Measurements from ENCODE around the gene MS4A15.
A peak's percentile ranks its signal among the peaks of the same experiment; 100 is the strongest.

DNA sequence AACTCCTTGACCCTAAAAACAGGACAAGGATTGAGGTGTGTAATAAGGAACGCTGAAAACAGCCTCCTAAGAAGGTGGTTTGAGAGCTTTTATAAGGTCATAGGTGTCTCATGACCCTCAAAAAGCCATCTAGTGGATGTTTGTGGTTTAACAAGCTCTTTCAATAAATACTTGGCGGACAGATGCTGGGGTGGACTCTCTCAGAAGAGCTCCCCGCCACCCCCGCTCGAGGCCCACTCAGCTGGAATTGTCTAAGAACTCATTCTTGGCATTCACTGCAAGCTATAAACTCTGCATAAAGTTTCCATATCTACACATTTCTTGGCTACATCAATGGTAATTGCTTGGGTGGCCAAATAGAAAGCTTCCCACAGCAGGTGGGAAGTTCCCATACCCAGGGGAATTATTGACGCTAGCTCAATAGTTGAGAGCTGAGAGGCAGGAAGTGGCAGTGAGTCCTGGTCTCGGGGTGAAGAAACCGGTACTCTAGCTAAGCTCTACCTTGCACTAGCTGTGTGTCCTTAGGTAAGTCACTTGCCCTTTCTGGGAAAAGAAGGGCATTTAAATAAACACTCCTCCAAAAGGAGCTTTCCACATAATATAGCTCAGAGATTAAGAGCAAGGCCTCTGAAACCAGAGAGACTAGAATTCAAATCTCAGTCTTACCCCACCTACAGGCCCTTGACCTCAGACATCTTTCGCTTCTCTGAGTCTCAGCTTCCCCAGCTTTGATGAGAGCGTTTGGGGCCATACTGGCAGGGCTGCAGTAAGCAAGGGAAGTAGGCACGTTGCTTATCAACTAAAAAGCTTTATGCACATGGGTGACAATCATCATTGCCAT is 6.4 kb downstream of the MS4A15 start:
- TF ChIP-seq POLR2AphosphoS5 (IDR thresholded peaks at IDR 0.05) (no peak), POLR2A (IDR thresholded peaks at IDR 0.05) (no peak), EP300 (IDR thresholded peaks at IDR 0.05) (peak in 2 of 4 donors; percentile 48 to 91)
- TF ChIP-seq, protein P1, sequence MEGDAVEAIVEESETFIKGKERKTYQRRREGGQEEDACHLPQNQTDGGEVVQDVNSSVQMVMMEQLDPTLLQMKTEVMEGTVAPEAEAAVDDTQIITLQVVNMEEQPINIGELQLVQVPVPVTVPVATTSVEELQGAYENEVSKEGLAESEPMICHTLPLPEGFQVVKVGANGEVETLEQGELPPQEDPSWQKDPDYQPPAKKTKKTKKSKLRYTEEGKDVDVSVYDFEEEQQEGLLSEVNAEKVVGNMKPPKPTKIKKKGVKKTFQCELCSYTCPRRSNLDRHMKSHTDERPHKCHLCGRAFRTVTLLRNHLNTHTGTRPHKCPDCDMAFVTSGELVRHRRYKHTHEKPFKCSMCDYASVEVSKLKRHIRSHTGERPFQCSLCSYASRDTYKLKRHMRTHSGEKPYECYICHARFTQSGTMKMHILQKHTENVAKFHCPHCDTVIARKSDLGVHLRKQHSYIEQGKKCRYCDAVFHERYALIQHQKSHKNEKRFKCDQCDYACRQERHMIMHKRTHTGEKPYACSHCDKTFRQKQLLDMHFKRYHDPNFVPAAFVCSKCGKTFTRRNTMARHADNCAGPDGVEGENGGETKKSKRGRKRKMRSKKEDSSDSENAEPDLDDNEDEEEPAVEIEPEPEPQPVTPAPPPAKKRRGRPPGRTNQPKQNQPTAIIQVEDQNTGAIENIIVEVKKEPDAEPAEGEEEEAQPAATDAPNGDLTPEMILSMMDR (IDR thresholded peaks at IDR 0.05), result peak in 5 of 6 experiments; percentile 8 to 57 (median 24)

Data from upper lobe of left lung (tissue), 4 donors.